Glomerular visceral epithelial cell (primary cell): ENCODE results near the gene C1orf122.
A peak's percentile ranks its signal among the peaks of the same experiment; 100 is the strongest.
"Not testable (repeated sequence)": the region's sequence is repeated elsewhere in the genome, so short reads cannot be mapped to it uniquely, and the experiment has no call there.

ENCODE experiments used
- DNase-seq: peaks from one replicate; pipeline ENCODE4 v3.0.0-alpha.2; 2016; ENCODE audit errors: extremely low spot score

The C1orf122 gene

GRCh38 chr1:37807555-37808368, at the start of gene C1orf122, which contains the start of gene YRDC:
Gene C1orf122 (plus strand): TSS chr1:37807790. CDS start chr1:37808405, 615 bp downstream.
Gene YRDC (minus strand): TSS chr1:37808208. CDS start chr1:37808180, 28 bp downstream.
- peak; percentile 91 for DNase-seq

GRCh38 chr1:37759451-37759850, 48.1 kb upstream of the C1orf122 start:
- DNase-seq: no peak

DNA sequence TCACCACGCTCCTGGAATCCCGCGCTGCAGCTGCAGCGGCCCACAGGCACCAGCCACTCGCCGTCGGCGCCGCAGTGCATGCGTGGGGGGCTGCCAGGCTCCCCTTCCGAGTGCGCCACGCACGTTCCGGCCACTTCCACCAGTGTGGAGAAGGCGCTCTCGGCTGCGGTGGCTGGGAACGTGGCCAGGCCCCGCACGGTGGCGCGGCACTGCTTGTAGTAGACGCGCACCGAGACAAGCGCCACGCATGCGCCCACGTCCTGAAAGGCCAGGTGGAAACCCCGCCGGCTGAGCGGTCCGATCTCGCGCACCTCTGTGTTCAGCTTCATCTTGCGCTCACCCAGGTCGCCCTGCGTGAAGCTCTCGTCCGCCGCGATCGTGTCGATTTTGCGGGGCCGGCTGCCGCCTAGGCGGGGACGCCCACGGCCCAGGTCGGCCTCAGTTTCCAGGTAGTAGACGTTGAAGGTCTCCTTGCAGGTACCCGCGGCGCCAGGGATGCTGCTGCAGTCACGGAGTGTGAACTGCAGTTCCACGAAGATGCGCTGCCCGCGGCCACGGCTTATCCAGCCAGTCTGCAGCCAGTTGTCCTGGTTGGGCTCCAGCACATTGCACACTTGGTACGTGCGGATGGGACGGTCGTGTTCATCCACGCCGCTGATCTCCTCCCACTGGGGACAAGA, 46.0 kb upstream of the C1orf122 start:
- DNase-seq: no peak

DNA sequence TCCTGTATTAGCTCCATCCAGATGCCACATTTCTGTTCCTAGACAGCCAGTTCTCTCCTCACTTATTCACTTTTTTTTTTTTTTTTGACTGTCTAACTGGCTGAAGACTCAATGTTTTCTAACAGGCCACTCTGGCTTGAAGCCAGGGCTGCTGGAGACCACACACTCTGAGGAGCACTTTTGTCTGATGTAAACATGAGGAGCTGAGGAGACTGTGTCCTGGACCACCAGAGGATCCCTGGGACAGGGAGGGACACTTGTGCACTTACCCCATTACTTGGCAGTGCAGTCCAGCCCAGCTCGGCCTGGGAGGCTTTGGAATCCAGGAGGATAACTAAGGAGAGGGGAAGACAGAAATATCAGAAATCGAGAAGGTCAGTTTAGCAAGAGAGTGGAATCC, 45.1 kb upstream of the C1orf122 start:
- no peak for DNase-seq

DNA sequence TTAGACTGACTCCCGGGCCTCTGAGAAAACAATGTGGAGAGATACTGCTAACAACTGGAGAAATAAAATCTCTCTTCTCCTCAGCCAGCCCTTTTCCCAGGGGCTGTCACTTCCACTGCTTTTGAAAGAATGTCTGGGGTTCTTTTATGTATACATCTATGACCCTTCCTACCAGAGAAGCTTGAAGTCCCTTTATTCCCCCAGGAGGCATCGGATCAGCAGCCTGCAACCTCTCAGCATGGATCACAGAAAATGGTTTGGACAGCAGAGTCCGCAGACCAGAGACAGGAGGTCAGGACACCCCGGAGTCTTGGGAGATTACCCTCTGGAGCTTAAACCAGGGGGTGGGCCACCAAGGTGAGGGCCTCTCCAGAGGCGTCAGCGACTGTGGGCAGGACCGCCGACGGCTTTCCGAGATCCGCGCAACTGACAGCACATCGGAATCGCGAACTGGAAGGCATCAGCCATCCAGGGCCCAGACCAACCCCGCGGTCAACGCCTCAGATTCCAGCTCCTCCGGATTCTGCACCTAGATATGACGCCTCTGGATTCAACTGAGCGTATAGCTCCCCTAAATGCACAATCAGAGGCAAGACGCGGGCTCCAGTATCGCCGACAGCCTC, 43.7 kb upstream of the C1orf122 start:
- DNase-seq: no peak

- peak; percentile 22 for DNase-seq
Observed at GRCh38 chr1:37764414-37764825, 43.2 kb upstream of the C1orf122 start.

DNA sequence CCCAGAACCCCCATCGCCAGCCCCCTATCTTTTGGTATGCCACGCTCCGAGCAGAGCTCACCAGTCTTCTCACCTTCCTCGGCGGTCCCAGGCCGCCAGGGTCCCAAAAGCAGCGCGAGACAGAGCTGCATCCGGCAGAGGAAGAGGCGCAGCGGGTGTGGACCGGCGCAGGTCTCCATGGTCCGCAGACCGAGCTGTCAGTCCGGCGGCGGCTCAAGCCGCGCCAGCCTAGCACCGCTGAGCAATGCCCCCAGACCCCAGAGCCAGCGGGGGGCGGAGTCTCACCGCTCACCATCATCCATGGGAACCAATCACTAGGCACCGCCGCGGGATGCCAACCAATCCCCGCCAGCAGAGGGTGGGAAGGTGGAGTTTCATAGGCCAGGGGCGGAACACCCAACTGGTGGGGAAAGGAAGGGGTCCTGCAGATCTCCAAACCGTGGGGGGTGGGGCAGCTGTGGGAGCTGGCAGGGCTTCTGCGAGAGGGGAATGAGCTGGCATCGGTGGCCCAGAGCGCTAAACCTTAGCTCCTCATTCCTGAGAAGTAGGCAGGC, 42.6 kb upstream of the C1orf122 start, which contains the start of gene EPHA10:
Gene EPHA10 (minus strand): TSS at position 233 of the 554 bp plus-strand sequence. CDS start 54 bp downstream, at position 179.
- no peak for DNase-seq

GRCh38 chr1:37765916-37766664, 41.5 kb upstream of the C1orf122 start:
- DNase-seq: no peak

- DNase-seq: no peak
Observed at GRCh38 chr1:37767488-37767887, 40.1 kb upstream of the C1orf122 start.

GRCh38 chr1:37771440-37771839, 36.1 kb upstream of the C1orf122 start:
- not testable (repeated sequence) for DNase-seq

- no peak for DNase-seq
Observed at GRCh38 chr1:37776946-37777516, 30.6 kb upstream of the C1orf122 start.

DNA sequence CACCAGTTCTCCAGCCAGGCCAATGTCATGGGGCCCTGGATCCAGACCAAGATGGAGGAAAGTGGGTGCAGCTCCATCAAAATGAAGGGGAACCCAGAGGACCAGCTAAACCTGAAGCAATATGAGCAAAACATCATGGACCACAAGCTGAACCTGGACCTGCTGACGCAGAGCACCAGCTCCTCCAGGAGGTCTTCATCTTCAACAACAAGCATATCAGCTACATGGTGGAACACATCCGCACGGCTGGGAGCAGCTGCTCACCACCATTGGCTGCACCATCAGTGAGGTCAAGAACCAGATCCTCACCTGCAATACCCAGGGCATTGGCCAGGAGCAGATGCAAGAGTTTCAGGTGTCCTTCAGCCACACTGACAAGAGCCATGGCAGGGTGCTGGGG, 28.9 kb upstream of the C1orf122 start:
- DNase-seq: no peak

DNA sequence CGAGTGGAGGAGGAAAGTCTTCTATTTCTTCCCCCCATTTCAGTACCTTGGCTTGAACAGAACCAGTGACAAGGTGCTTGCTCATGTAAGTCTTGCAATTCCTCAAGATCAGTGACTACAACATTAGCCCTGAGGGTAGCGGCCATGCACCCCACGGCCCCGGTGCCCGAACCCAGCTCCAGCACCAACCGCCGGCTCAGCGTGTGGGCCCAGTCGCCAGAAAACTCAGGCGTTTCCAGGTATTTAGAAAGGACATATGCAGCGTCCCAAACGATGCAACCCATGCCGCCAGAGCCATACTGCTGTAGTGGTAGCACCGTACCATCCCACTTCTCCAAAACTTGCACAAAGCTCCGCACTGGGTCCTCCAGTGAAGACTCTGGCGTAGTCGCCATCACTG, 25.1 kb upstream of the C1orf122 start:
- no peak for DNase-seq

DNA sequence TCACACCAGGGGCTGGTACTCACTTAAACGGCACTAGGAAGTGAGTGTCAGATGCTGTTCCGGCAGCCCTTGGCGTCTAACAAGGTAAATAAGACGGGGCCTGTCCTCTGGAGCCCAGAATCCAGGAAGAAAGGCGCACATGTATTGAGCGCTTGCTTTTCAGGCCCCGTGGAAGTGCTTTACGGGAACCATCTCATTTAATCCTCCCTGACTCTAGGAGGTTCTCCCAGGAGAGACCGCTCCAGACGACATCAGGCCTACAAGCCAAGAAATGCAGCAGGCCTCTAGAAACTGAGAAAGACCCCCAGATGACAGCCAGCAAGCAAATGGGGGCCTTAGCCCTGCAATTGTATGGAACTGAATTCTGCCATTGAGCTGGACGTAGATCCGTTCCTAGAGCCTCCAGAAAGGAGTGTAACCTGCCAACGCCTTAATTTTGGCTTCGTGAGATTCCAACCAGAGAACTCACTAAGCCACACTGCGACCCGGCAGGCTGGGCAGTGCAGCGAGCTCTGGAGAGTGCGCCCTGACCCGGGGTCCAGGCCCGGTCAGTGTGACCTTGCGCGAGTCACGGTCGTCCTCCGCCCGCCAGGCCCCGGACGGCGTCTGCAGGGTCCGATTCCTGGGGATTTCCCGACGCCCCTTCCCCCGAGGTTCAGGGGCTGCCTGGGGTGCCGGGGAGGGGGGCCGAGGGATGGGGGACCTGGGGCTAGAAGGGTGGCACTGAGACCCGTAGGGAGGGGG, 14.5 kb upstream of the C1orf122 start:
- no peak for DNase-seq

DNA sequence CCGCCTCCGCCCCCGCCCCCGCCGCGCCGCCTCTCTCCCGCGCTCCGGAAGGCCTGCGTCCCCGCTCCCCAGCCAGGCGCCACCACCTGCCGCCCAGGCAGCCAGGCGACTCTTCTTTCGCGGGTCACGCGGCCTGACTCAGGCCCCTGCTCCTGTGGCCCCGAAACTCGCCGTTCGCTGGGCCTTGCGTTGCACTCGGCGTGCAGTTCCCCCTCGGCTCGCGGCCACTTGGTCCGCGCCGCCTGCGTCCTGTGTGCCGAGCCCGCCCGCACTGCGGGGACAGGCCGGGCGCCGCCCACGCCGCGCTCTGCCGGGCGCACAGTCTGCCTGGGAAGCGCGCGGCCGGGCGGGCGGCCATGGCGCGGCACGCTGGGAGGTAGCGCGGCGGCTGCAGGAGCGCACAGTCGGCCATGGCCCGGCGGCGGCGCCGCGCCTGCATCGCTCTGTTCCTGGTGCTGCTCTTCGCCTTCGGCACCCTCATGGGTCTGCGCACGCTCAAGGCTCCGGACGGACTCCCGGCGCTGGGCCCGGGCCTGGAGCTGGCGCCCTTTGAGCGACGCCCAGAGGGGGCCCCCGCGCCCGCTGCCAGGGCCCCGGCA, 13.7 kb upstream of the C1orf122 start, which contains the start of gene MANEAL:
Gene MANEAL (plus strand): TSS at position 75 of the 599 bp plus-strand sequence. CDS start 336 bp downstream, at position 411.
- DNase-seq: peak; percentile 55

DNA sequence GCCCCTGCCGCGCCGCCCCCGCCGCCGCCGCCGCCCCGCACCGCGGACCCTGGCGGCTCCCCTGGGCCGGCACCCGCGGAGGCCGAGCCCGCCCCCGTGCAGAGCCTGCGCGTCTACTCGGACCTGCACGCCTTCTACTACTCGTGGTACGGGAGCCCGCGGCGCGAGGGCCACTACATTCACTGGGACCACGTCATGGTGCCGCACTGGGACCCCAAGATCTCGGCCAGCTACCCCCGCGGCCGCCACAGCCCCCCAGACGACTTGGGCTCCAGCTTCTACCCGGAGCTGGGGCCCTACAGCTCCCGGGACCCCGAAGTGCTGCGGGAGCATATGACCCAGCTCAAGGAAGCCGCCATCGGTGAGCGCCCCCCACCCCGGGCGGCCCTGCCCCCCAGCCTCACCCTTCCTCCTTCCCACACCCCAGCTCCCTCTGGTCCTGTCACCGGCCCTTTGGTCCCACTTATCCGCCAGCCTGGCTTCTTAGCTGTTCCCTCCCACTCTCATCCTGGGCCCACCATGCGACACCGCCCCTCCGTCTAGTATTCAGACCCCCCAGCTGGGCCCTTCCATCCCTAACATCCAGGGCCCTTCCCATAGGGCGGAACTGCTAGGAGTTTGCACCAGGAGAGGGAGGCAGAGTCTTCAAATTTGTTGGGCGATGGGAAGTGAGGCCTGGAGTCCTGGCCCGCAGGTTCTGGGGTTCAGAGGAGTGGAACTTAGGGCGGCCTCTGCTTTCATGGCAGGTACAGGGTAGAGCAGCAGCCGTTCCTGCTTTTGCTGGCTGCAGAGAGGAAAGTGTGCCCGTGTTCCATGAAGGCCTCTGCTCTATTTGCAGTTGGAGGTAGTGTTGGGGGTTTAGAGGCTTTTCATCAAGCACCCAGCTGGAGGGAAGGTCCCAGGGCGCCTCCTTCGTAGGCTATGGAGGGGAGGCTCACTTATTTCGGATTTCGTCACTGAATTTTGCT, 12.9 kb upstream of the C1orf122 start:
- no peak for DNase-seq

GRCh38 chr1:37795340-37796125, 12.1 kb upstream of the C1orf122 start:
- peak; percentile 15 for DNase-seq
